Urinary bladder (tissue), 4 donors: ENCODE data around the gene EIF1B. TPM values are rescaled to one million over a fixed set of nuclear protein-coding genes. Genes with fewer than 3 reads are reported as not detected.

ENCODE experiments used
- DNase-seq: peaks from one replicate; pipeline ENCODE4 v3.0.0-alpha.2; 2015; ENCODE audit errors: extremely low spot score
- H3K27ac ChIP-seq: one replicate; pipeline ENCODE4 v1.5.1; 2013; ENCODE audit warnings: low read depth, mild to moderate bottlenecking, moderate library complexity
- H3K36me3 ChIP-seq: one replicate; pipeline ENCODE4 v1.6.1; 2013; ENCODE audit warnings: mild to moderate bottlenecking, moderate library complexity; ENCODE audit not compliant: insufficient read depth
- H3K4me1 ChIP-seq: one replicate; pipeline ENCODE4 v1.6.1; 2013; ENCODE audit warnings: mild to moderate bottlenecking, moderate library complexity; ENCODE audit not compliant: insufficient read depth
- H3K4me3 ChIP-seq: one replicate; pipeline ENCODE4 v1.5.1; 2013; ENCODE audit warnings: low read depth, low read length
- WGBS: extraction: QIAGEN DNeasy Blood & Tissue Kit; methylation state at CpG from one replicate; pipeline ENCODE4 v1.1.7; 2013; 5-methylcytosine and 5-hydroxymethylcytosine counted together
- polyA plus RNA-seq: library from polyadenylated mRNA; stranded (reverse); fragments of 200-250 nt; gene quantifications from one replicate; pipeline ENCODE4 v1.2.3, GENCODE V29; 2013
- total RNA-seq: library from RNA; depleted of rRNA; stranded (reverse); fragments of >200 nt; gene quantifications from one replicate; pipeline ENCODE4 v1.2.3, GENCODE V29; 2014
- donor health status: healthy with polysubstance abuse.
- donor health status: healthy.

Gene EIF1B
- total and polyA plus RNA-seq, 2 donors: 31.9 to 95.8 TPM

- WGBS: 89% methylated on average over 1 of the region's 1 CpG
- no peak overlapping the region for H3K27ac ChIP-seq
Observed at GRCh38 chr3:40294434-40294833, 15.1 kb upstream of the EIF1B start.

GRCh38 chr3:40298075-40298474 is 11.4 kb upstream of the EIF1B start:
- no peaks in the 10 kb centered on the region for H3K4me1 ChIP-seq
- H3K36me3 ChIP-seq: no peaks in the 10 kb centered on the region
- no peak for DNase-seq
- 97% methylated on average over 2 of the region's 2 CpGs for WGBS
- no peak overlapping the region for H3K27ac ChIP-seq
- H3K4me3 ChIP-seq: no peak overlapping the region

More at GRCh38 chr3:40294434-40294833, 15.1 kb upstream of the EIF1B start:
- no peak for DNase-seq
- no peaks in the 10 kb centered on the region for H3K36me3 ChIP-seq
- no peaks in the 10 kb centered on the region for H3K4me1 ChIP-seq
- no peak overlapping the region for H3K4me3 ChIP-seq

- Histone ChIP-seq H3K27ac (no peak overlapping the region), H3K36me3 (no peaks in the 10 kb centered on the region), H3K4me1 (no peaks in the 10 kb centered on the region), H3K4me3 (no peak overlapping the region)
- WGBS: 85% methylated on average over 5 of the region's 5 CpGs
- DNase-seq: no peak
Observed at GRCh38 chr3:40299130-40299720, 10.3 kb upstream of the EIF1B start.

GRCh38 chr3:40299721-40300335 is 9.7 kb upstream of the EIF1B start:
- no peak for DNase-seq
- H3K27ac ChIP-seq: no peak overlapping the region
- no peaks in the 10 kb centered on the region for H3K4me1 ChIP-seq
- no peaks in the 10 kb centered on the region for H3K36me3 ChIP-seq
- no peak overlapping the region for H3K4me3 ChIP-seq
- 78% methylated on average over 3 of the region's 3 CpGs for WGBS

- Histone ChIP-seq H3K27ac (no peak overlapping the region), H3K4me3 (no peak overlapping the region), H3K4me1 (no peaks in the 10 kb centered on the region), H3K36me3 (no peaks in the 10 kb centered on the region)
- WGBS: 65% methylated on average over 1 of the region's 1 CpG
- no peak for DNase-seq
Observed at GRCh38 chr3:40302784-40303183, 6.7 kb upstream of the EIF1B start.

GRCh38 chr3:40304352-40304751 is 5.2 kb upstream of the EIF1B start:
- H3K4me3 ChIP-seq: no peak overlapping the region
- no peak overlapping the region for H3K27ac ChIP-seq
- H3K36me3 ChIP-seq: no peaks in the 10 kb centered on the region
- no peak for DNase-seq
- H3K4me1 ChIP-seq: no peaks in the 10 kb centered on the region
- 91% methylated on average over 2 of the region's 2 CpGs for WGBS

- WGBS: 87% methylated on average over 3 of the region's 3 CpGs
- Histone ChIP-seq H3K36me3 (no peaks in the 10 kb centered on the region), H3K4me3 (no peak overlapping the region), H3K4me1 (no peaks in the 10 kb centered on the region), H3K27ac (no peak overlapping the region)
- DNase-seq: no peak
Observed at GRCh38 chr3:40306336-40306735, 3.2 kb upstream of the EIF1B start.

GRCh38 chr3:40307176-40307575 is 2.3 kb upstream of the EIF1B start:
- WGBS: 77% methylated on average over 1 of the region's 1 CpG
- H3K36me3 ChIP-seq: no peaks in the 10 kb centered on the region
- no peak for DNase-seq
- no peak overlapping the region for H3K27ac ChIP-seq
- H3K4me1 ChIP-seq: no peaks in the 10 kb centered on the region
- no peak overlapping the region for H3K4me3 ChIP-seq

GRCh38 chr3:40308725-40309417 is 636 bp upstream of the EIF1B start:
- H3K4me1 ChIP-seq: no peaks in the 10 kb centered on the region
- WGBS: 24% methylated on average over 20 of the region's 20 CpGs
- H3K27ac ChIP-seq: peak overlapping the region; percentile 82
- no peak for DNase-seq
- H3K36me3 ChIP-seq: peaks cover 1% of the 10 kb centered on the region
- H3K4me3 ChIP-seq: peak overlapping the region; percentile 38

GRCh38 chr3:40309925-40310695 is 603 bp downstream of the EIF1B start:
- Histone ChIP-seq H3K27ac (peak overlapping the region; percentile 98), H3K36me3 (peaks cover 2% of the 10 kb centered on the region), H3K4me1 (no peaks in the 10 kb centered on the region), H3K4me3 (peak overlapping the region; percentile 99)
- no peak for DNase-seq
- under 1% methylated on average over 49 of the region's 49 CpGs for WGBS

GRCh38 chr3:40310705-40311104 is 1.2 kb downstream of the EIF1B start:
- no peak for DNase-seq
- H3K4me1 ChIP-seq: no peaks in the 10 kb centered on the region
- H3K4me3 ChIP-seq: peak overlapping the region; percentile 99
- peaks cover 2% of the 10 kb centered on the region for H3K36me3 ChIP-seq
- 8% methylated on average over 6 of the region's 6 CpGs for WGBS
- no peak overlapping the region for H3K27ac ChIP-seq

- DNase-seq: no peak
- no peak overlapping the region for H3K27ac ChIP-seq
- no peaks in the 10 kb centered on the region for H3K4me1 ChIP-seq
- peaks cover 2% of the 10 kb centered on the region for H3K36me3 ChIP-seq
- 63% methylated on average over 2 of the region's 2 CpGs for WGBS
- H3K4me3 ChIP-seq: no peak overlapping the region
Observed at GRCh38 chr3:40312661-40313226, 3.2 kb downstream of the EIF1B start.
